Subcutaneous abdominal adipose tissue (tissue), 5 donors: ENCODE measurements around the gene MTMR10.

Experiments used
- H3K27ac ChIP-seq: one replicate; pipeline ENCODE4 v1.7.0; 2013; ENCODE audit warnings: low read depth, mild to moderate bottlenecking, inconsistent platforms, low read length, moderate library complexity
- H3K27me3 ChIP-seq, 5 donors: one replicate each; pipeline ENCODE4 v1.7.0; 2013; ENCODE audit warnings: low read length in 5 of 5, inconsistent platforms in 1 of 5; ENCODE audit not compliant: control insufficient read depth in 5 of 5, insufficient read depth in 4 of 5
- H3K36me3 ChIP-seq, 5 donors: one replicate each; pipeline ENCODE4 v1.7.0; 2013; ENCODE audit warnings: low read length in 5 of 5; ENCODE audit not compliant: control insufficient read depth in 5 of 5, insufficient read depth in 5 of 5
- H3K4me1 ChIP-seq, 5 donors: one replicate each; pipeline ENCODE4 v1.7.0; 2013; ENCODE audit warnings: low read length in 5 of 5, mild to moderate bottlenecking in 3 of 5, moderate library complexity in 1 of 5; ENCODE audit not compliant: control insufficient read depth in 5 of 5, insufficient read depth in 5 of 5
- H3K4me3 ChIP-seq, 5 donors: one replicate each; pipeline ENCODE4 v1.7.0; 2013; ENCODE audit warnings: low read length in 5 of 5, low read depth in 1 of 5
- H3K9ac ChIP-seq, 5 donors: one replicate each; pipeline ENCODE4 v1.7.0; 2013; ENCODE audit warnings: low read length in 5 of 5, mild to moderate bottlenecking in 4 of 5, moderate library complexity in 3 of 5
- H3K9me3 ChIP-seq, 5 donors: one replicate each; pipeline ENCODE4 v1.7.0; 2013; ENCODE audit warnings: low read length in 5 of 5; ENCODE audit not compliant: control insufficient read depth in 5 of 5
- donor health status: healthy.
- donor health status: healthy.
- donor health status: healthy.
- donor health status: healthy.
- donor health status: healthy.

Gene MTMR10, protein sequence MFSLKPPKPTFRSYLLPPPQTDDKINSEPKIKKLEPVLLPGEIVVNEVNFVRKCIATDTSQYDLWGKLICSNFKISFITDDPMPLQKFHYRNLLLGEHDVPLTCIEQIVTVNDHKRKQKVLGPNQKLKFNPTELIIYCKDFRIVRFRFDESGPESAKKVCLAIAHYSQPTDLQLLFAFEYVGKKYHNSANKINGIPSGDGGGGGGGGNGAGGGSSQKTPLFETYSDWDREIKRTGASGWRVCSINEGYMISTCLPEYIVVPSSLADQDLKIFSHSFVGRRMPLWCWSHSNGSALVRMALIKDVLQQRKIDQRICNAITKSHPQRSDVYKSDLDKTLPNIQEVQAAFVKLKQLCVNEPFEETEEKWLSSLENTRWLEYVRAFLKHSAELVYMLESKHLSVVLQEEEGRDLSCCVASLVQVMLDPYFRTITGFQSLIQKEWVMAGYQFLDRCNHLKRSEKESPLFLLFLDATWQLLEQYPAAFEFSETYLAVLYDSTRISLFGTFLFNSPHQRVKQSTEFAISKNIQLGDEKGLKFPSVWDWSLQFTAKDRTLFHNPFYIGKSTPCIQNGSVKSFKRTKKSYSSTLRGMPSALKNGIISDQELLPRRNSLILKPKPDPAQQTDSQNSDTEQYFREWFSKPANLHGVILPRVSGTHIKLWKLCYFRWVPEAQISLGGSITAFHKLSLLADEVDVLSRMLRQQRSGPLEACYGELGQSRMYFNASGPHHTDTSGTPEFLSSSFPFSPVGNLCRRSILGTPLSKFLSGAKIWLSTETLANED

DNA sequence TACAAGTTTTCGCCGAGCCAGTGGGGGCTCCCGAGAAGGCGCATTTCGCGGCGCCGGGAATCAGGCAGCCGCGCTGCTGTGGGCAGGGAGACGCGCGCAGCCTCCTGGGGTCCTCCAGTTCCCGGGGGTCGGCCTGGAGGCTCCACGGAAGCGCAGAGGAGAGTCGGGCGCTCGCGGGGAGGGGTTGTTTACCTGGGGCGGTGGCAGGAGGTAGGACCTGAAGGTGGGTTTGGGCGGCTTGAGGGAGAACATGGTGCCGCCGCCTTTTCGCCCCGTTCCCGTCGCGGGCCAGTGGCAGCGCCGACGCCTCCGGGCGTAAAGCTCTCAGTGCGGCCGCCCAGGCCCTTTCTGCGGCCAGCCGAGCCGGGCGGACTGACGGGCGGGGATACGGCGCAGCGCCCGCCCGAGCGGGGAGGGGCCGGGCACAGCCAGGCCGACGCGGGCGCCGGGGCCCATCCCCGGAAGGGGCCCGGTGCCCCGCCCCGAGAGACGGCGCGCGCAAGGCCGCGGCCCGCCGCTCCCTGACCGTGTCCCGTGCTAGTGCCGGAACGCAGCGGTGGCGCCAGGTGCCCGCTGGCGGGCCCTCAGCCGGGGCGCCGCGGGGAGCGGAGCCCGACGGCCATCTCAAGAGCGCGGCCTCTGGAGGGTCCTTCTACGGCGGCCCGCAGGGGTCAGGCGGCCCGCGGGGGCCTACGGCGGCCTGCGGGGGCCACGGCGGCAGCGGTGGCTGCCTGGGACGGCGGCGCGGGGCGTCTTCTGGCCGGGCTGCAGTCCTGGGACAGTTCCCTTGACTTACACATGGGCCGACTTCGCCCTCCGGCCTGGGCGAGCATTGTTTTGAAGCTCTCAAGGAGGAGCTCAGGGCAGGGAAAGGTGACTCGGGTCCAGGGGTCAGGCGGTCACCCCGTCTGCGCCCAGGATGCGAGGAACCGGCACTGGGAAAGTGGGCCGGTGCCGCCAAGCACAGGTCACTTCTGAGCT lies at the start of gene MTMR10:
Gene MTMR10, minus strand, starts transcription at position 374 of the 981 bp plus-strand sequence. Its CDS starts 122 bp downstream, at position 252.
- H3K9ac ChIP-seq, result peak within 1 kb of the TSS; percentile 83 to 98 (median 91)
- H3K27me3 ChIP-seq, result no peaks in the 10 kb centered on the region
- H3K4me1 ChIP-seq, result peaks cover 7 to 35% (median 34%) of the 10 kb centered on the region in 5 donors
- H3K9me3 ChIP-seq, result no peaks in the 10 kb centered on the region
- peaks cover 0 to 7% (median 2%) of the 10 kb centered on the region in 5 donors for H3K36me3 ChIP-seq
- H3K27ac ChIP-seq, result peak within 1 kb of the TSS; percentile 94
- H3K4me3 ChIP-seq, result peak within 1 kb of the TSS; percentile 88 to 97 (median 94)

DNA sequence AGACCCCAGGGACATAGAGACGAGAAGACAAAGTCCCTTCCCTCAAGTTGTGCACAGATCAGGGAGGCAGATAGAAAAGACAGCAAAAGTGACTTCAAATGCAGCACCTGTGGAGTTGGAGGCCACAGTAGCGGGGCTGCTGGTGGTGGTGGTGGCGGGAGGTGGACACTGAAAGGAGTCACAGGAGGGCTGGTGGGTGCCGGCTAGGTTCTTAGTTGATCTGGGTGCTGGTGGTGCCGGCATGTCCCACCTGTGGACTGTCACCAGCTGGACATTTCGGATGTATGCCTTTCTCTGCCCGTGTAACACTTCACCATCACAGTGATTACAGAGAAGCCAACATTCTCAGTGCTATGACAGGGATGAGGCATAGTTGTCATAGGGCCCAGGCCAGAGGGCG lies 49.2 kb upstream of the MTMR10 start:
- no peak overlapping the region for H3K4me3 ChIP-seq
- H3K27me3 ChIP-seq, result no peaks in the 10 kb centered on the region
- H3K4me1 ChIP-seq, result no peaks in the 10 kb centered on the region
- H3K36me3 ChIP-seq, result no peaks in the 10 kb centered on the region
- no peaks in the 10 kb centered on the region for H3K9me3 ChIP-seq
- no peak overlapping the region for H3K27ac ChIP-seq
- H3K9ac ChIP-seq, result no peak overlapping the region

DNA sequence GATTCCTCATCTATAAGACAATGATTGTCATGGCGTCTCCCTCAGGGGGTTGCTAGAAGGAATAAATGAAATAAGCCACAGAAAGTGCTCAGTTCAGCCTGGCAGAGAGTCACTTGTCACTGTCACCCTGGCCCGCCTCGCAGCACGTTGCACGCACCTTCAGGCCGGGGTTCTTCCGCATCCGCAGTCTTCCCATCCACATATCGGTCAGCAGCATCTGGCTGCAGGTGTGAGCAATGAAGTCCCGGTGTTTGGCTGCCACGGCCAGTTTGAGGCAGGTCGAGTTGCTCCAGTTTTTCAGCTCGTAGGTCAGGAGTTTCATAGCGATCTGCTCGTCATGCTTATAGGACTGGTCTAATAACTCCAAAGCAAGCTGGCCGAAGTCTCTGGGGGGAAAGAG lies 48.5 kb upstream of the MTMR10 start:
- no peak overlapping the region for H3K27ac ChIP-seq
- H3K4me3 ChIP-seq, result no peak overlapping the region
- H3K27me3 ChIP-seq, result no peaks in the 10 kb centered on the region
- H3K9me3 ChIP-seq, result no peaks in the 10 kb centered on the region
- no peaks in the 10 kb centered on the region for H3K36me3 ChIP-seq
- H3K9ac ChIP-seq, result no peak overlapping the region
- H3K4me1 ChIP-seq, result no peaks in the 10 kb centered on the region

DNA sequence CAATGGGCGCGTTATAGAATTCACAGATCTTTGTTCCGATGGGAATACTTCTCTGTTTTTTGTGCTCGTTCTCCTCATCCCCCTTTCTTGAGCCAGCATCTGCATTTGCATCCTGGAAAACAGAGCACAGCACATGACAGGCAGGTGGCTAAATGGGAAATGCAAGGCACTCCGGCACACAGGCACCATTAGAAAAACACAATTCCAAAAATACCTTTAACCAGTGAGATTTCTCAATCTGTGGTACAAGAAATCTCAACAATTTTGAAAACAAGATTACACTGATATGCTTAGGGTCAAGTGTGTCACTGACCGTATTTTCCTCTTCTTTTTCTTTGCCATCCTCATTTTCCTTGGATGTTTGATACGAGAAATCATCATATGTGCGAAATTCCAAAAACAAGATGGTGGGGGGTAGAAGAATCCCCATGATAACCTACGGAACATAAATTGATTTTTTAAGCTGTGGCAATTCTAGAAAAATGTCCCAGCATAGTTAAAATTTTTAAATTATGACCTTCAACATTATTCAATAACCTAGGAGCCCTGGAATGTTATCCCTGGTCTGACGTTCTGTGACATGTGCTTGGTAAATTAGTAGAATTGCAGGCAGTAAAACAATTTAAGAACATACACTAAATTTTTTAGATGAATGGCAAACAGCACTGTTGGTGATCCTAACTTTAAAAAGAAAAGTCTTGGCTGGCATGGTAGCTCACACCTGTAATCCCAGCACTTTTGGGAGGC lies 46.5 kb upstream of the MTMR10 start:
- Histone ChIP-seq H3K27me3 (no peaks in the 10 kb centered on the region), H3K27ac (no peak overlapping the region), H3K36me3 (no peaks in the 10 kb centered on the region), H3K9ac (no peak overlapping the region), H3K4me3 (no peak overlapping the region), H3K9me3 (no peaks in the 10 kb centered on the region), H3K4me1 (peaks cover 0 to 12% (median 7%) of the 10 kb centered on the region in 5 donors)

DNA sequence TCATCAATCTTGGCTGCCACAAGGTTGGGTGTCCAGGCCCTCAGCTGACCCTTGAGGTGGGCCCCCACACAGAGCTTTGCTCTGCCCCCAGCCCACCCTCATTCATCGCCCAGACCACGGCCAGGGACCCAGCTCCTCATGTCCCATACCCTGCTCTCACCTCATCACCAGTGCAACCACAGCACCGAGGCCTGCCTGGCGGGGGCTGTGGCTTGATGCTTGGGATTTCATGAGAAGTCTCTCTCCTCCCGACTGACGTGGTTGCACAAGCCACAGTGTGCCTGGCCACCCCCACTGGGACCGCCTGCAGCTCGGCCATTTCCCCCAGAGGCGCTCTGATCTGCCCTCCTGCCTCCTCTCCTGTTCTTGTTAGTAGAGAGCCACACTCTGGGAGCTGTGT lies 45.4 kb upstream of the MTMR10 start:
- no peak overlapping the region for H3K27ac ChIP-seq
- H3K4me1 ChIP-seq, result peaks cover 0 to 24% (median 11%) of the 10 kb centered on the region in 5 donors
- no peaks in the 10 kb centered on the region for H3K27me3 ChIP-seq
- no peak overlapping the region for H3K4me3 ChIP-seq
- H3K9ac ChIP-seq, result no peak overlapping the region
- H3K36me3 ChIP-seq, result no peaks in the 10 kb centered on the region
- H3K9me3 ChIP-seq, result no peaks in the 10 kb centered on the region

DNA sequence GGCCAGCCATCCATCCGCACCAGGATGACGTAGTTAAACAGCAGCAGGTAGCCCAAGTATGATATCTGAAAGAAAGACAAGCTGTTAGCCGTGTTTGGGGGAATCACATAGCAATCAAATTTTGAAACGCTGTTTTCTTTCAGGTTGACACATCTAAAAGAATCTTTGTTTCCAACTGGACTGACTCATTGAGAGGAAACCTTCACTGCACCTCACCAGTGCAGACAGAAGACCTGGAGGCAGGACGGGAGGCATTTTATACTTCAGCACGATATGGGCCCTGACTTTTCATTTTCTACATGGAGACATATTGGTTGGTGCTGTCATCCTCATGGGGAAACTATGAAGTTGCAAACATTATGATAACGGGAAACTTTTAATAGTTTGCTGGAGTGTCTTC lies 44.2 kb upstream of the MTMR10 start:
- Histone ChIP-seq H3K27me3 (no peaks in the 10 kb centered on the region), H3K4me3 (no peak overlapping the region), H3K9ac (no peak overlapping the region), H3K27ac (no peak overlapping the region), H3K9me3 (no peaks in the 10 kb centered on the region), H3K4me1 (peaks cover 0 to 29% (median 11%) of the 10 kb centered on the region in 5 donors), H3K36me3 (no peaks in the 10 kb centered on the region)

DNA sequence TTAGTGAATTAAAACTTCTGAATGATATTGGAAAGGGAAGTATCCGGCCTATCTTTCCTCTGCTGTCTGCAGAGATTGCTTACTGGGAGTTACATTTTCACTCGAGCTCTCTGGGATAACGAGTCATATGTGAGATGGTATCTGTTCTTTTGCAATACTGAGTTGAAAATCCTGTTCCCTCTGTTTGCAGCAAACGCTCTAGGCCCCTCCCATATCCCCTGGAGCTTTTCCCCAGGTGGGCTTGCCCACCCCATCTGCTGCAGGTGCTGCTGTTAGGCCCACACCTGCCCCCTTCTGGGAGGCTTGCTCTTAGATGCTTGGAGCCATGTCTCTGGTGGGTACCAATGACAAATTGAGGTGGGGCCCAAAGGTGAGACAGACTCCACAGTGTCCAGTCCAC lies 42.7 kb upstream of the MTMR10 start:
- H3K27me3 ChIP-seq, result no peaks in the 10 kb centered on the region
- H3K4me3 ChIP-seq, result no peak overlapping the region
- no peaks in the 10 kb centered on the region for H3K36me3 ChIP-seq
- H3K4me1 ChIP-seq, result peaks cover 0 to 29% (median 11%) of the 10 kb centered on the region in 5 donors
- H3K27ac ChIP-seq, result no peak overlapping the region
- H3K9ac ChIP-seq, result no peak overlapping the region
- H3K9me3 ChIP-seq, result no peaks in the 10 kb centered on the region

DNA sequence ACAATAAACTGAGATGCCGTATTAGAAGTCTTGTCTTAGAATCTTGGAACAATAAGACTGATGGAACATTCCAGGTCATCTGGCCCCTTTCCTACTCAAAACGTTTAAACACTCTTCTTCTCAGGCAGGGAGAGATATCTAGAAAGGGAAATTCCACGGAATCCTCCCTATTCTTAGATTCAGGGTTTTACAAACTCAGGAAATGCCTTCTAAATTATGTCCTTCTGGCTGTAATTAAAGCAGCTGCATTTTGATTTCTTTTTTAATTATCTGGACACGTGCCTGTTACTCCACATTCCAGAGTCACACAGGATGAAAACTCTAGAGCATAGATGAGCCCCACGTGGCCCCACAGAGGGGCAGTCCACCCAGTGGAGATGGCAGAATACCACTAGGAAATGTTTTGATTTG lies 41.5 kb upstream of the MTMR10 start:
- peak overlapping the region; percentile 65 for H3K27ac ChIP-seq
- no peak overlapping the region for H3K4me3 ChIP-seq
- no peaks in the 10 kb centered on the region for H3K27me3 ChIP-seq
- H3K36me3 ChIP-seq, result no peaks in the 10 kb centered on the region
- H3K4me1 ChIP-seq, result peaks cover 0 to 29% (median 11%) of the 10 kb centered on the region in 5 donors
- no peaks in the 10 kb centered on the region for H3K9me3 ChIP-seq
- no peak overlapping the region for H3K9ac ChIP-seq

DNA sequence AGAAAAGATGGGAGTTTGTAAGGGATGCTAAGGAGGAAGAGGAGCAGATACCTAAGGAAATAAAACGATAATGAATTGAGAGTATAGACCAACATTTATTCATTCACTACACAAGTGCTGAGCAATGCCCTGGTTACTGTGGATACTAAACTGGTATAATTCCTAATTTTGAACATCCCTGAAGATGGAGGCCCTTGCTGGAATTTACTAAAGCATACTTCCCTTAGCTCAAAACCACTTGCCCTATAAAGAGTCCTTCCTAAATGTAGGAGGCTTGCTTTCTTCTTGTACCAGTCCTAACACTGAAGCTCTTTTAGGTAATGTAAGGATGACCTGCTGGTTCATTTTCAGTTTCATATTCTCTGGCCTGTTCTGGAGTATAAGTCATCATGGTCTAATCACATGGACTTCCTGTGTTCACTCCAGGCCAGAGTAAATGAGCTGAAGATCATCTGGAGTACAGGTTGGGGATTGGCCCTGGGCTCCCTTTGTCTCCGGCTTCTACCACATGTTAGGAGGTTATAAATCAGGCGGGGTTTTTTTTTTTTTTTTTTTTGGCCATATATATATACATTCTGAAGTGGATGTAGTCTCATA lies 40.1 kb upstream of the MTMR10 start:
- peak overlapping the region; percentile 65 for H3K27ac ChIP-seq
- no peaks in the 10 kb centered on the region for H3K27me3 ChIP-seq
- no peak overlapping the region for H3K4me3 ChIP-seq
- no peaks in the 10 kb centered on the region for H3K9me3 ChIP-seq
- H3K36me3 ChIP-seq, result no peaks in the 10 kb centered on the region
- H3K4me1 ChIP-seq, result peaks cover 0 to 29% (median 11%) of the 10 kb centered on the region in 5 donors
- H3K9ac ChIP-seq, result no peak overlapping the region
